NCI-H510A (cell line): ENCODE results near the gene HIP1R.

Source experiments
- DNase-seq: peaks from one replicate; lab custom pipeline; 2025; lab: John Stamatoyannopoulos, UW

The HIP1R gene

GRCh38 chr12:122830517-122831214 lies 4.6 kb upstream of the HIP1R start:
- DNase-seq = no peak

DNA sequence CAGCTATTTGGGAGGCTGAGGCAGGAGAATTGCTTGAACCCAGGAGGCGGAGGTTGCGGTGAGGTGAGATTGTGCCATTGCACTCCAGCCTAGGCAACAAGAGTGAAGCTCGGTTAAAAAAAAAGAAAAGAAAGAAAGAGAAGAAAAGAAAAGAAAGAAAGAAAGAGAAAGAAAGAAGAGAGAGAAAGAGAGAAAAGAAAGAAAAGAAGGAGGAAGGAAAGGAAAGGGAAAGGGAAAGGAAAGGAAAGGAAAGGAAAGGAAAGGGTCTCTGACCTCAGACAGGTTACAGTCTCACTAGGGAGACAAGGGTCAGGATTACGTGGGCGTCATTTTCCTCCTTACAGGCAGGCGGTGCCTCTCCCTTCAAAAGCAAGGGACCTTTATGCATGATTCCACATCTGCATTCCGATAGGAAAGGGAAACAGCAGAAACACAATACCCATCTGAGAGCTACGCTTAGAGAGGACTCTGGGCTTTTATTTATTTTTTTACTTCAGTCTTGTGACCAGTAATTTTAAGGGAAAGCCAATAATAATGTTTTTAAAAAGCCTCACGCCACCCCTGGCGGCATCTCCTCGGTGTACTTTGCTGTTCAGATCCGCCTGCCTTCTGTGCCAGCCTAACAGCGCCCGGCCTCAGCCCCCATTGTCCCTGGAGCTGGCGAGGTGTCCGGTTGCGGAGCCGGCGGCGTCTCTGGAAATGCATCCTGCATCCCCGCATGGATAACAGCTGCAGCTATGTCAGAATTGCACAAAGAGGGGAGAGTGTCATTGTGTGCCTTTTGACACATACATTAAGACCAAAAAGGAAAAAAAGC lies 945 bp upstream of the HIP1R start:
- DNase-seq = peak; percentile 69

GRCh38 chr12:122835750-122836026 lies 431 bp downstream of the HIP1R start:
- DNase-seq = peak; percentile 44

DNA sequence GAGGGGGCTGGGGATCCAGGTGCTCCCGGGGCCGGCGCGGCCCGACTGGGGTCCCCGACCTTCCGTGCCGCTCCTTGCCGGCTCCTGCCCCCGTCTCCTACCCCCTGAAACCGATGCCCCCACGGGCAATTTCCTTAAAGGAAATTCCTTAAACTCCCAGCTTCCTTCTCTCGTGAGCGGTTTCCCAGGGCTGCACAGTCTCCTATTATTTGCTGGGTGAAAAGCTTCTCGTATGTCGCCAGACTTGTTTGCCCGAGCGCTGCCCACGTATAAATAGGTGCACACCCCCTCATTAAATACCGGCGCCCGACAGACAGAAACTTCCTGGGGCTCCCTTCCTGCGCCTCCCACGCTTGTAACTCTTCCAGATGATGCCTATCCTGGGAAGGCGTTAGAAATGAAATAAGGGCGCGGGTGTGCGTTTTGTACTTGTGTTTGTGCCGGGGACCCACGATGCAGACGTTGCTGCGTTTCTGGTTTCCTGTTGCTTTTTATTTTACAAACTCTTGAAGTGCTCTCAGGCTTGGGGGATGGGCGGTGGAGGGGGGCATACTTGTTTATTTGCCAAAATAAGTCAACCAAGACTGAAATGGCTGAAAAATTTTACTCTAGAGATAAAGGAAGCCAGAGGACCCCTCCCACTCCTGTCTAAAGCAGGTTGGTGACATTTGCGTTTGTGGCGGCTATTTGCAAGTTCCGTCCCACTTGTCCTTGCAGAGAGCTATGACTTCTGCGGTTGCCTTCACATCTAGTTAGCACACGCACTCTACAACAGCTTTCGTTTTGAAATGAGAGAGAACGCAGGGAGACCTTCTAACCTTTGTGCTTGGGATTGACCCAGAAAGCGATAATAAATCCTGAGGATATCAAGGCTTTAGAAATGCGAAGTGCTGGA lies 1.0 kb downstream of the HIP1R start:
- no peak for DNase-seq

- DNase-seq = no peak
These were observed 2.3 kb downstream of the HIP1R start for GRCh38 chr12:122837306-122838265.

DNA sequence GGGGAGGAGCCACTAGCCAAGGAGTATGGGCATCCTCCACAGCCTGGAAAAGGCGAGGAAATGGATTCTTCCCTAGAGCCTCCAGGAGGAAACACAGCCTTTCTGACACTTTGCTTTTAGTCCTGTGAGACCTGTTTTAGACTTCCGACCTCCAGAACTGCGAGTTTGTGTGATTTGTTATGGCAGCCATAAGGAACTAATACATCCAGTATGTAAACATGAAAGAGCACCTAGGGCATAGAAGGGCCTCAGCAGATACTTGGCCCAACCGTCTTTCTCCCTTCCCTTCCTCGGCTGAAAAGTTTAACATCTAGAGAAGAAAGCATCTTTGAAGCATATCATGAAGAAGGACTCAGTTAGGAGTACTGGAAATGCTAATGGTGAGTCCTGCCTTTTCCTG lies 3.6 kb downstream of the HIP1R start:
- no peak for DNase-seq

DNA sequence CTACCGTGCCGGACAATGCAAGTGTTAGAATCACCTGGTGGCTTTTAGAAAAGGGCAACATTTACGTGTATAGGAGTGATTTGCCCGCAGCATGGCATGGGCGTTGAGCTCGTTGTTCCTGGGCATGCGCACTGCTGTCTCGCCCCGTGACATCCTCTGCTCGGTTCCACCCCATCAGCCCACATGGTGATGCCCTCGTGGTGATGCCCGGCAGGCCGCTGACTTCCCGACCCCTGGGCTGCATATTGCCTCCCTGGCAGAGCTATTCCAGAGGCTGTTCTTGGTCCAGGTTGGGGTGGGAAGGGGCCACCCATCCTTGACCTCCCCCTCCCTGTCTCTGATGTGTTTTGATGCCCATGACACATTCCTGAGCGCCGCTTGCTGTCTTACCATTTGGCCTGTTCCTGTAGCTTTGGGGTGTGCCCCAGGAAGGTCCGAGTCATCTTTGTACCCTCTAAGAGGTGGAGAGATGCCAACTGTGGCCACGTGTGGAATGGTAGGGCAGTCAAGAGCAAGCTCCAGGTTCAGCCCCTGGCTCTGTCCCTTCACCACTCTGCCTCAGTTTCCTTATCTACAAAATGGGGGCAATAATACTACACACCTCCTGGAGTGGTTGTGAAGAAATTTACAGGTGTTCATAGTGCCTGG lies 4.8 kb downstream of the HIP1R start:
- no peak for DNase-seq

GRCh38 chr12:122840580-122841513 lies 5.6 kb downstream of the HIP1R start:
- no peak for DNase-seq

GRCh38 chr12:122841544-122842321 lies 6.5 kb downstream of the HIP1R start:
- DNase-seq = peak; percentile 37

GRCh38 chr12:122842505-122843405 lies 7.5 kb downstream of the HIP1R start:
- DNase-seq = no peak

- no peak for DNase-seq
These were observed 8.2 kb downstream of the HIP1R start for GRCh38 chr12:122843455-122843854.

DNA sequence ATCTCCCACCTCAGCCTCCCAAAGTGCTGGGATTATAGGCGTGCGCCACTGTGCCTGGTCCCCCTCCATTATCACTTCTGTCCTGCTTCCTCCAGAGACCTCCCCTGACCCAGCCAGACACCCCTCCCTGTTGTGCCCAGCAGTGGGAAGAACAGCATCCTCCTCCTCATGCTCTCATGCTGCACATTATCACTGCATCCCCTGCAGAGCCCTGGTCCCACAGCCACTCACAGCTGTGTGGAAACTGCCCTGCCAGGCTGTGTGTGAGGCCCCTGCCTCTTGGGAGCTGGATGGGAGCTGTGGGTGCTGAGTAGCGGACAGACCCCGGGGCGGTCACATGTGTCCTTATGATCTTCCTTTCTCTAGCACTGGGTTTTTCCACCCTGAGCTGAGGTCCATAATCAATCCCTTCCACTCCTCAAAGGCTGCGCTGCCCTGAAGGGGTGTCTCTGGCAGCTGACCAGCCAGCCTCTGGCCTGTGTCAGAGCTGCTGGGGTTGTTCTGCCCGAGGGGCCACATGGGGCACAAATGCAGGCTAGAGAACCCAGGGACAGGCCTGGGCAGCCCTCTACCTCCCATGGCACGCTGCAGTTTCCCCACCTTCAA lies 9.2 kb downstream of the HIP1R start:
- no peak for DNase-seq

DNA sequence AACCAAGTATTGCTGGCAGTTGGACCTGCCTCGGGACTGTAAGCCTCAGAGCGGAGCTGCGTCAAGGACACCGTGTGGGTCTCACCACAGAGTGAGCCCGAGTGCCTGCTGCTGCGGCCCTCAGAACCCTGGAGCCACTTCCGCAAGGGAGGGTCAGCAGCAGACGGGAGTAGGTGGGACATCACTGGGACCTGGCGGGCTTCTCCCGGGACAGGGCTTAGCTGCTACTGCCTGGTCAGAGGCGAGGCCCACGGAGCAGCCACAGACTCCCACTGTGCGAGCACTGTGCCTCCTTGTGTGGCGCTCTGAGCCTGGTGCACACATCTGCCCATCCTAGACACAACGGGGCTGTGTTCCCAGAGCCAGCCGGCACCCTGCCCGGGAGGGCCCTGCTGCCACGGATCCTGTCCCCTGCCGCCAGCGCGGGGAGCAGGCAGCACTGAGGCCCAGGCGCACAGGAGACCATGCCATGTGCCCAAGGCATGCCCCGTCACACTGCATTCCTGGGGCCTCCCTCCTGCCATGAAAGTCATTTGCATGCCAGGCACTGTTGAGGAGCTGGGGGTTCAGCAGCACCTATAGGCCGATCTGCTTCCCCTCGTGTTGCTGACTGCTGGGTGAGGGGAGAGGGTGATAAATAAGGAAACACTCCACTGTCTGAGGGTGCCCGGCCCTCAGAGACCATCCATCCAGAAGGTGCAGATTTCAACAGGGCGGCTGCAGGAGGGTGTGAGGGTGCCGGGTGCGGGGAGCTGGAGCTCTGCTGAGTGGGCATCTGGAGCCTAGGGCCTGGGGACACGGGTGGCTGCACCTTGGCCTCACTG lies 10.0 kb downstream of the HIP1R start:
- DNase-seq = no peak

DNA sequence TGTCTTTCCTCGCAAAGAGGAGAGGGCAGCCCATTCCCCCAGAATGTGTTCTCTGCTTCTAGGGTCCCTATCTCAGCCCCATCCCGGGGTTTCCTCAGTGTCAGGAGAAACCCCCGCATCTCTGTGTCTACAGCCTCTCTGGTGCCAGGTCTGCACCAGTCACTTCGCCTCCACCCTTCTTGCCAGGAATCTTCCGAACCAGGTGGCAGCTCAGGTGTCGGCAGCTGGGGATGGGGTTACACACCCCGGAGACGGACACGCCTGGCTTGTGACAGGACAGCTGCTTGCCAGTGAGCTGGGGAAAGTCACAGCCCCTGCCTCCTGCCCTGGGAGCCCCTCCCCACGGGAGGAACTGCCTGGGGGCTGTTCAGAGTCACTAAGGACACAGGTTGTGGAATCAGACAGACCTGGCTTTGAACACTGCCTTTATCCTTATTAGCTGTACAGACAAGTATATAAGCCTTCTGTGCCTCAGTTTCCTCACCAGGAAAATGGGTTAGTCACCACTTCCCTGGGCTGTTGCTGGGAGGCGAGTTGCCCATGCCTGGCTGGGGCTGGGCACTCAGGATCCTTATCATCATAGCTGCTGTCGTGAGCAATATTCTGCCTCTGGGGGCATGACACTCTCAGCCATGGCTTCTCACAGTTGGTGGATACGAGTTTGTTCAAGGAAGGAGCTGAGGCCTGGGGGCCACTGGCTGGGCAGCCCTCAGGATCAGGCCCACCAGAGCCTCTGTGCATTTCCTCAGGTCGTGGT lies 10.8 kb downstream of the HIP1R start:
- DNase-seq = peak; percentile 72

DNA sequence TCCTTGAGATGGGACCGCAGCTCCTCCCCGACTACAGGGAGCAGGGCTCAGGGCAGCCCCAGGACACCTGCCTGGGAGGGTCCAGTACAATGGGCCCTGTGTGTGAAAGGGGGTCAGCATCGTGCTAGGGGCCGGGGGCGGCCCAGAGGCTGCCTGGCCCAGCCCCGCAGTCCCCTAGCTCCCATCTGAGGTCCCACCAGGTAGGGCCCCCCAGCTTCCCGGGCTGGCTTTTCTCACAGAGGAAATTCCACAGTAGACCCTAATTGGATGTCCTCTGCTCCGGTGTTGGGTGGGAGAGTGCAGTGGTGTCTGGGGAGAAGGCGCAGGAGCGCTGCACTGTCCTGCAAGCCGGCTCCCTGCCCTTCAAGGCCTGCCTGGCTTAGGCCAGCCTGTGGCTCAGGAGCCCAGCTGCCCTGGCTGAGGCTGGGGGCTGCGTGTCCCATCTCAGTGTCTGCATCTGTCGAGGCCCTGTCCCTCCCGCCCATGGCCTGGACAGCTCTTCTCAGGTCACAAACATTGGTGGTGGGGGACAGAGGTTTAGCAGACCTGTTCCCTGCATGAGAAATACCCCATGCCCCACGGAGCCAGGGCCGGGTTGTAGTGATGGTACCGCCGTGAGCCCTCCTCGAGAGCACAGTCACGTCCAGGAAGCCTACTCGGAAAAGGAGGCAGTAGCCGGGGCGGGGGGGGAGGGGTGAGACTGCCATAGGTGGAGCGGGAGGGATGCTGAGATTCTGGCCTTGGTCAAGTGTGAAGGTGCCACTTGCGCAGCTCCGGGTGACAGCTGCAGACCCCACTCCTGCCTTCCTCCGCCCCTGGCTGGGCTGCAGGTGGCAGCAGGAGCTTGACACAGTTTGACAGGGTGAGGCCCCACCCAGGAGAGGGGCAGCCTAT lies 11.6 kb downstream of the HIP1R start:
- no peak for DNase-seq
